Ascending aorta (tissue), 2 donors: ENCODE data around the gene RPS26. TPM values are rescaled to one million over a fixed set of nuclear protein-coding genes. Genes with fewer than 3 reads are reported as not detected.
"Not testable (repeated sequence)": the region's sequence is repeated elsewhere in the genome, so short reads cannot be mapped to it uniquely, and the experiment has no call there.

Experiments
- DNase-seq, 2 donors: peaks; one replicate each; pipeline ENCODE4 v3.0.0-alpha.2; 2019; ENCODE audit warnings: low spot score in 2 of 2
- H3K27ac ChIP-seq, 2 donors: fragments of 200-600 bp; sonication (generic); one replicate each; pipeline ENCODE4 v1.5.1; 2016 to 2017; ENCODE audit warnings: mild to moderate bottlenecking in 1 of 2
- H3K27me3 ChIP-seq: fragments of 200-600 bp; sonication (generic); one replicate; pipeline ENCODE4 v1.5.1; 2017
- H3K36me3 ChIP-seq, 2 donors: fragments of 200-600 bp; sonication (generic); one replicate each; pipeline ENCODE4 v1.5.1; 2016
- H3K4me1 ChIP-seq, 2 donors: fragments of 200-600 bp; sonication (generic); one replicate each; pipeline ENCODE4 v1.5.1; 2016 to 2017; ENCODE audit warnings: mild to moderate bottlenecking in 1 of 2
- H3K4me3 ChIP-seq, 2 donors: fragments of 200-600 bp; sonication (generic); one replicate each; pipeline ENCODE4 v1.5.1; 2016 to 2017; ENCODE audit warnings: mild to moderate bottlenecking in 1 of 2
- H3K9me3 ChIP-seq, 2 donors: fragments of 200-600 bp; sonication (generic); one replicate each; pipeline ENCODE4 v1.5.1; 2016
- intact Hi-C: fragments of 100-400 bp; cut with DNase I; formaldehyde crosslinking; loops from one replicate; pipeline ENCODE4 v1.15.1; 2023
- total RNA-seq: library from RNA; depleted of rRNA; stranded (reverse); fragments of >200 nt; gene quantifications from one replicate; pipeline ENCODE4 v1.1.0, GENCODE V29; 2016
- TF ChIP-seq, protein P1 (sequence below), 3 experiments: fragments of 200-600 bp in 2 of 3; fragments of 450-650 bp in 1 of 3; sonication (generic) in 2 of 3; IDR thresholded peaks; one replicate each; pipeline ENCODE4 v1.5.1; 2016 to 2019; ENCODE audit warnings: antibody characterized with exemption in 3 of 3, mild to moderate bottlenecking in 1 of 3, moderate library complexity in 1 of 3

The RPS26 gene
- total RNA-seq, 1 donor from 2014 or later = 877 TPM

GRCh38 chr12:56046027-56046780 lies 4.5 kb downstream of the RPS26 start:
- TF ChIP-seq, protein P1, sequence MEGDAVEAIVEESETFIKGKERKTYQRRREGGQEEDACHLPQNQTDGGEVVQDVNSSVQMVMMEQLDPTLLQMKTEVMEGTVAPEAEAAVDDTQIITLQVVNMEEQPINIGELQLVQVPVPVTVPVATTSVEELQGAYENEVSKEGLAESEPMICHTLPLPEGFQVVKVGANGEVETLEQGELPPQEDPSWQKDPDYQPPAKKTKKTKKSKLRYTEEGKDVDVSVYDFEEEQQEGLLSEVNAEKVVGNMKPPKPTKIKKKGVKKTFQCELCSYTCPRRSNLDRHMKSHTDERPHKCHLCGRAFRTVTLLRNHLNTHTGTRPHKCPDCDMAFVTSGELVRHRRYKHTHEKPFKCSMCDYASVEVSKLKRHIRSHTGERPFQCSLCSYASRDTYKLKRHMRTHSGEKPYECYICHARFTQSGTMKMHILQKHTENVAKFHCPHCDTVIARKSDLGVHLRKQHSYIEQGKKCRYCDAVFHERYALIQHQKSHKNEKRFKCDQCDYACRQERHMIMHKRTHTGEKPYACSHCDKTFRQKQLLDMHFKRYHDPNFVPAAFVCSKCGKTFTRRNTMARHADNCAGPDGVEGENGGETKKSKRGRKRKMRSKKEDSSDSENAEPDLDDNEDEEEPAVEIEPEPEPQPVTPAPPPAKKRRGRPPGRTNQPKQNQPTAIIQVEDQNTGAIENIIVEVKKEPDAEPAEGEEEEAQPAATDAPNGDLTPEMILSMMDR (IDR thresholded peaks at IDR 0.05) = no peak
- Histone ChIP-seq H3K4me1 (peaks cover 5 to 9% of the 10 kb centered on the region in 2 donors), H3K27ac (peak overlapping the region in 1 of 2 donors; percentile 64), H3K36me3 (peaks cover 18 to 30% of the 10 kb centered on the region in 2 donors), H3K27me3 (no peaks in the 10 kb centered on the region), H3K4me3 (no peak overlapping the region), H3K9me3 (no peaks in the 10 kb centered on the region)
- intact Hi-C loops = no loop called here
- no peak for DNase-seq

DNA sequence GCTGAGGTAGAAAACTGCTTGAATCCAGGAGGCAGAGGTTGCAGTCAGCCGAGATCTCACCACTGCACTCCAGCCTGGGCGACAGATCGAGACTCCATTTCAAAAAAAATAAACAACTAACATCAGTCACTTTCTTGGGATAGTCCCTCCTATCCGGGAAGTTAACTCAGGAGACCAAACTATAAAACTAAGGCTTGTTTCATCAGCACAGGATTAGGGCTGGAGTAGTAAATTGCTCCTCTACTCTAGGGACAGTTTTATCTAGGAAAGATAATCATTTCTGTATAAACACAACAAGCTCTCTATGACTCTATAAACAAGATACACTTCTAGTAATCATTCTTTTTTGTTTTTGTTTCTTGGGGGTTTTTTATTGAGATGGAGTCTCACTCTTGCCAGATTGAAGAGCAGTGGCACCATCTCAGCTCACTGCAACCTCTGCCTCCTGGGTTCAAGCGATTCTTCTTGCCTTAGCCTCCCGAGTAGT lies 11.7 kb downstream of the RPS26 start:
- TF ChIP-seq, protein P1 (IDR thresholded peaks at IDR 0.05) = no peak
- Histone ChIP-seq H3K4me3 (no peak overlapping the region), H3K36me3 (no peaks in the 10 kb centered on the region), H3K9me3 (no peaks in the 10 kb centered on the region), H3K27ac (no peak overlapping the region), H3K4me1 (no peaks in the 10 kb centered on the region), H3K27me3 (no peaks in the 10 kb centered on the region)
- intact Hi-C loops = no loop called here
- no peak for DNase-seq

GRCh38 chr12:56059964-56060363 lies 18.2 kb downstream of the RPS26 start:
- H3K9me3 ChIP-seq, intact Hi-C loops, H3K4me1 ChIP-seq, H3K27me3 ChIP-seq, H3K36me3 ChIP-seq, H3K27ac ChIP-seq, H3K4me3 ChIP-seq, DNase-seq: not testable (repeated sequence)

DNA sequence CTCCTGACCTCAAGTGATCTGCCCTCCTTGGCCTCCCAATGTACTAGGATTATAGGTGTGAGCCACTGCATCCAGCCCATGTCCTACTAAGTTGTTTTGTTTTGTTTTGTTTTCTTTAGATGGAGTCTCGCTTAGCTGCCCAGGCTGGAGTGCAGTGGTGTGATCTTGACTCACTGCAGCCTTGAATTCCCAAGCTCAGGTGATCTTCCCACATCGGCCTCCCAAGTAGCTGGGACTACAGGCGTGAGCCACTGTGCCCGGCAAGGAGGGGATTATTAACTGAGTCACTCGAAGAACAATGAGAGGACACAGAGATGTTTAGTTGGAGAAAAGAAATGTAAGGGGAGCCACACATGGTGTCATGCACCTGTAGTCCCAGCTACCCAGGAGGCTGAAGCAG lies 20.3 kb downstream of the RPS26 start:
- TF ChIP-seq, protein P1 (IDR thresholded peaks at IDR 0.05) = no peak
- Histone ChIP-seq H3K4me1 (no peaks in the 10 kb centered on the region), H3K27ac (no peak overlapping the region), H3K36me3 (no peaks in the 10 kb centered on the region), H3K4me3 (no peak overlapping the region), H3K27me3 (no peaks in the 10 kb centered on the region), H3K9me3 (no peaks in the 10 kb centered on the region)
- DNase-seq = no peak
- intact Hi-C loops = no loop called here

DNA sequence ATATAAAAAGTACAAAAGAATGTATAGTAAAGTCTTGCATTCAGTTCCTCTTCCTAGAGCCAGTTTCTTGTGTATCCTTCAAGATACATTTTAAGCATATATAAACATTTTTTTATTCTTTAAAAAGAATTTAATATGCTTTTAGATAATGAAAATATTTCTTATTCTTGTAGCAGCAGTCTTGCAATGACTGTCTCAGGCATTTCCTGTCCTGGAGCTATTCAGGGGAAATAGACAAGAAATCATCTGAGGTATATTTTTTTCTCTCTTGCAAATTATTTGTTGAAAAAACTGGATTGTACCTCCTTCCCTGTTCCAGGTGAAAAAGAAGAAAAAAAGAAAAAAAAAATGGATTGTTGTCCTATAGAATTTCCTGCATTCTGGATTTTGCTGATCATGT lies 21.3 kb downstream of the RPS26 start:
- no peak overlapping the region for H3K4me3 ChIP-seq
- H3K27ac ChIP-seq = no peak overlapping the region
- no peaks in the 10 kb centered on the region for H3K27me3 ChIP-seq
- H3K9me3 ChIP-seq = no peaks in the 10 kb centered on the region
- TF ChIP-seq, protein P1 (IDR thresholded peaks at IDR 0.05) = no peak
- H3K4me1 ChIP-seq = no peaks in the 10 kb centered on the region
- no peak for DNase-seq
- intact Hi-C loops = no loop called here
- H3K36me3 ChIP-seq = no peaks in the 10 kb centered on the region

DNA sequence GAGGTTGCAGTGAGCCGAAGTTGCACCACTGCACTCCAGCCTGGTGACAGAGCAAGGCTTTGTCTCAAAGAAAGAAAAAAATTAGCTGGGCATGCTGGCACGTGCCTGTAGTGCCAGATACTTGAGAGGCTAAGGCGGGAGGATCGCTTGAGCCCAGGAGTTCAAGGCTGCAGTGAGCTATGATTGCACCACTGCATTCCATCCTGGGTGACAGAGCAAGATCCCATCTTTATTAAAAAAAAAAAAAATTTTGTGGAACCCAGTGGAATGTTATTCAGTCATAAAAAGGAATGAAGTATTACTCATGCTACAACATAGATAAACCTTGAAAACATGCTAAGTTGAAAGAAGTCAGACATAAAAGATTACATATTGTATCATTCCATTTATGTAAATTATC lies 29.9 kb downstream of the RPS26 start:
- H3K27me3 ChIP-seq = no peaks in the 10 kb centered on the region
- no peak for DNase-seq
- H3K36me3 ChIP-seq = no peaks in the 10 kb centered on the region
- no peak overlapping the region for H3K27ac ChIP-seq
- intact Hi-C loops = no loop called here
- H3K4me1 ChIP-seq = no peaks in the 10 kb centered on the region
- no peak overlapping the region for H3K4me3 ChIP-seq
- TF ChIP-seq, protein P1 (IDR thresholded peaks at IDR 0.05) = no peak
- no peaks in the 10 kb centered on the region for H3K9me3 ChIP-seq
